HUES64 (cell line): ENCODE data around the gene METTL1.

Experiments used
- H3K27ac ChIP-seq: 2 replicates; pipeline ENCODE4 v1.7.0; 2013; ENCODE audit warnings: low read depth, low read length, inconsistent platforms
- H3K27me3 ChIP-seq: 2 replicates; pipeline ENCODE4 v1.6.1; 2013; ENCODE audit warnings: mild to moderate bottlenecking, low read length; ENCODE audit not compliant: insufficient read depth
- H3K36me3 ChIP-seq: 2 replicates; pipeline ENCODE4 v1.6.1; 2013; ENCODE audit warnings: mild to moderate bottlenecking, low read length; ENCODE audit not compliant: insufficient read depth
- H3K4me1 ChIP-seq: 2 replicates; pipeline ENCODE4 v1.6.1; 2013; ENCODE audit warnings: mild to moderate bottlenecking, low read length, moderate library complexity; ENCODE audit not compliant: insufficient read depth
- H3K4me3 ChIP-seq: 2 replicates; pipeline ENCODE4 v1.5.1; 2013; ENCODE audit warnings: mild to moderate bottlenecking, low read length, moderate library complexity
- H3K9ac ChIP-seq: 2 replicates; pipeline ENCODE4 v1.6.1; 2013; ENCODE audit warnings: mild to moderate bottlenecking, low read depth, low read length
- H3K9me3 ChIP-seq: 2 replicates; pipeline ENCODE4 v1.6.1; 2013; ENCODE audit warnings: low read depth, low read length; ENCODE audit not compliant: insufficient read depth
- WGBS: fragments of 150-250, 120-280 bp; methylation state at CpG from one replicate; pipeline ENCODE4 v1.1.7; 2013; ENCODE audit warnings: missing lambda C conversion rate; 5-methylcytosine and 5-hydroxymethylcytosine counted together

METTL1 gene

GRCh38 chr12:57758552-57759359 lies 13.1 kb downstream of the METTL1 start:
- no peak overlapping the region for H3K4me3 ChIP-seq
- H3K9ac ChIP-seq: no peak overlapping the region
- no peaks in the 10 kb centered on the region for H3K36me3 ChIP-seq
- no peaks in the 10 kb centered on the region for H3K9me3 ChIP-seq
- no peak overlapping the region for H3K27ac ChIP-seq
- H3K27me3 ChIP-seq: peaks cover 57% of the 10 kb centered on the region
- peaks cover 10% of the 10 kb centered on the region; the same call in 1 of the 2 replicates for H3K4me1 ChIP-seq
- WGBS: 91% methylated on average over 25 of the region's 25 CpGs

GRCh38 chr12:57757771-57758170 lies 14.1 kb downstream of the METTL1 start:
- peaks cover 16% of the 10 kb centered on the region for H3K4me1 ChIP-seq
- no peak overlapping the region for H3K27ac ChIP-seq
- H3K9me3 ChIP-seq: no peaks in the 10 kb centered on the region
- no peak overlapping the region for H3K9ac ChIP-seq
- 94% methylated on average over 4 of the region's 4 CpGs for WGBS
- H3K4me3 ChIP-seq: no peak overlapping the region
- no peaks in the 10 kb centered on the region for H3K36me3 ChIP-seq
- peaks cover 56% of the 10 kb centered on the region for H3K27me3 ChIP-seq

GRCh38 chr12:57756406-57757341 lies 15.2 kb downstream of the METTL1 start:
- WGBS: 16% methylated on average over 16 of the region's 22 CpGs
- no peaks in the 10 kb centered on the region for H3K9me3 ChIP-seq
- peaks cover 18% of the 10 kb centered on the region for H3K4me1 ChIP-seq
- peak overlapping the region; percentile 47 for H3K4me3 ChIP-seq
- H3K27me3 ChIP-seq: peaks cover 47% of the 10 kb centered on the region
- no peak overlapping the region for H3K9ac ChIP-seq
- no peaks in the 10 kb centered on the region for H3K36me3 ChIP-seq
- no peak overlapping the region for H3K27ac ChIP-seq

- H3K4me3 ChIP-seq: peak overlapping the region; percentile 47
- peaks cover 18% of the 10 kb centered on the region for H3K4me1 ChIP-seq
- no peaks in the 10 kb centered on the region for H3K9me3 ChIP-seq
- peaks cover 4% of the 10 kb centered on the region for H3K36me3 ChIP-seq
- under 1% methylated on average over 75 of the region's 76 CpGs for WGBS
- H3K27ac ChIP-seq: no peak overlapping the region
- H3K9ac ChIP-seq: no peak overlapping the region
- H3K27me3 ChIP-seq: peaks cover 47% of the 10 kb centered on the region
Observed at GRCh38 chr12:57755454-57756372, 16.2 kb downstream of the METTL1 start.

GRCh38 chr12:57755194-57755453 lies 16.8 kb downstream of the METTL1 start:
- under 1% methylated on average over 33 of the region's 34 CpGs for WGBS
- Histone ChIP-seq H3K27ac (no peak overlapping the region), H3K4me1 (peaks cover 18% of the 10 kb centered on the region), H3K9me3 (no peaks in the 10 kb centered on the region), H3K4me3 (peak overlapping the region; percentile 43), H3K27me3 (peaks cover 47% of the 10 kb centered on the region), H3K36me3 (peaks cover 9% of the 10 kb centered on the region), H3K9ac (no peak overlapping the region)

- Histone ChIP-seq H3K4me3 (peak within 1 kb of the TSS; percentile 74), H3K9ac (no peak within 1 kb of the TSS), H3K27ac (no peak within 1 kb of the TSS), H3K9me3 (no peaks in the 10 kb centered on the region), H3K36me3 (peaks cover 12% of the 10 kb centered on the region), H3K27me3 (peaks cover 47% of the 10 kb centered on the region), H3K4me1 (peaks cover 18% of the 10 kb centered on the region)
- under 1% methylated on average over 34 of the region's 41 CpGs for WGBS
Observed at GRCh38 chr12:57754411-57755193, 17.3 kb downstream of the METTL1 start, which contains the start of gene MARCHF9. MARCHF9 (plus strand) TSS chr12:57755103; CDS start chr12:57755529, 426 bp downstream.

- Histone ChIP-seq H3K27ac (no peak overlapping the region), H3K4me3 (peak overlapping the region; percentile 74), H3K4me1 (peaks cover 18% of the 10 kb centered on the region), H3K9ac (no peak overlapping the region), H3K27me3 (peaks cover 47% of the 10 kb centered on the region), H3K36me3 (peaks cover 19% of the 10 kb centered on the region), H3K9me3 (no peaks in the 10 kb centered on the region)
- 14% methylated on average over 1 of the region's 1 CpG for WGBS
Observed at GRCh38 chr12:57753756-57754337, 18.1 kb downstream of the METTL1 start.

- H3K4me1 ChIP-seq: peaks cover 18% of the 10 kb centered on the region
Observed at GRCh38 chr12:57752668-57753000, 19.3 kb downstream of the METTL1 start.

GRCh38 chr12:57751788-57752667 lies 19.9 kb downstream of the METTL1 start, which contains the start of gene CDK4:
CDK4 (minus strand) TSS chr12:57752310; CDS start chr12:57751717, 593 bp downstream.
- Histone ChIP-seq H3K27me3 (peaks cover 35% of the 10 kb centered on the region), H3K9ac (peak within 1 kb of the TSS; percentile 94), H3K9me3 (no peaks in the 10 kb centered on the region), H3K4me3 (peak within 1 kb of the TSS; percentile 87), H3K36me3 (peaks cover 36% of the 10 kb centered on the region), H3K27ac (peak within 1 kb of the TSS; percentile 70), H3K4me1 (peaks cover 18% of the 10 kb centered on the region)
- under 1% methylated on average over 58 of the region's 58 CpGs for WGBS

More at GRCh38 chr12:57752668-57753000, 19.3 kb downstream of the METTL1 start:
- peaks cover 30% of the 10 kb centered on the region for H3K36me3 ChIP-seq
- H3K9ac ChIP-seq: no peak overlapping the region
- H3K4me3 ChIP-seq: peak overlapping the region; percentile 37
- 9% methylated on average over 4 of the region's 5 CpGs for WGBS
- no peaks in the 10 kb centered on the region for H3K9me3 ChIP-seq
- peaks cover 41% of the 10 kb centered on the region for H3K27me3 ChIP-seq
- no peak overlapping the region for H3K27ac ChIP-seq
